ENCODE data around the gene MOBP. TPM values are rescaled to one million over a fixed set of nuclear protein-coding genes. Genes with fewer than 3 reads are reported as not detected.

MOBP gene
- 0.92 TPM for total RNA-seq

GRCh38 chr3:39467394-39468107 is at the start of gene MOBP:
Gene MOBP, plus strand, starts transcription at chr3:39467680. Its CDS starts 34,390 bp downstream, at chr3:39502070.

Other genes with a start within 250 kb of the MOBP start
- 28.8 TPM for gene CX3CR1, start 187.6 kb upstream of the MOBP start, total RNA-seq
- gene CCR8, start 138.0 kb upstream of the MOBP start, total RNA-seq = not detected
- 18.7 TPM for gene SLC25A38, start 84.3 kb upstream of the MOBP start, total RNA-seq
- 1,160 TPM for gene RPSA, start 61.0 kb upstream of the MOBP start, total RNA-seq